MG63 (cell line): ENCODE data around the gene NAV2. TPM values are rescaled to one million over a fixed set of nuclear protein-coding genes. Genes with fewer than 3 reads are reported as not detected.
"Not testable (repeated sequence)": the region's sequence is repeated elsewhere in the genome, so short reads cannot be mapped to it uniquely, and the experiment has no call there.

Experiments used
- DNase-seq: peaks from one replicate; pipeline ENCODE4 v3.0.0-alpha.2; 2020
- H3K27me3 ChIP-seq: fragments of 250-450 bp; sonication (Bioruptor Pico); 2 replicates; pipeline ENCODE4 v1.5.1; 2020; ENCODE audit warnings: mild to moderate bottlenecking, moderate library complexity
- H3K36me3 ChIP-seq: fragments of 250-450 bp; sonication (Bioruptor Pico); 2 replicates; pipeline ENCODE4 v1.5.1; 2020; ENCODE audit warnings: mild to moderate bottlenecking, moderate library complexity
- H3K4me3 ChIP-seq: fragments of 250-450 bp; sonication (Bioruptor Pico); 2 replicates; pipeline ENCODE4 v1.5.1; 2020; ENCODE audit warnings: mild to moderate bottlenecking, moderate library complexity
- H3K9me3 ChIP-seq: fragments of 250-450 bp; sonication (Bioruptor Pico); 2 replicates; pipeline ENCODE4 v1.5.1; 2020; ENCODE audit warnings: mild to moderate bottlenecking, moderate library complexity
- total RNA-seq: library from RNA; depleted of rRNA; stranded (reverse); fragments of >200 nt; shearing (Covaris generic); gene quantifications from 2 replicates; pipeline ENCODE4 v1.2.3, GENCODE V29; 2014; ENCODE audit warnings: low replicate concordance

Gene NAV2
- total RNA-seq, 1 experiment from 2014 or later = 3.7 TPM

DNA sequence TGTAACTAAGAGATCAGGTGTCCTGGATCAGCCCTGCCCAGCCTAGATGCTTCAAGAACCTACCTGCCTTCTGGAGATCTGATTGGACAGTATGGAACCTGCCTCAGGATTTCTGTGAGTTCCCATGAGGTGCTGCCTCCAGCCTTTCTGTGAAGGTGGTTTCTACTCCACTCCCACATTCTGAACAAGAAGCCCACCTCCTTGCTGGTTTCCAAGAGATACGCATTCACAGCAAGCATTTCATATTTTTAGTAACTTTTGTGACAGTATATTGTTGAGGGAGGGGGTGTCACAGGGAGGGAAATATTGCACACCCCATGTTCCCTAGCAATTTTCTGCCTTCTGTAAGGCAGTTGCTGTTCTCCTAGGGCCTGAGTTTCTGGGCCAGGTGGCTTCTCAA, 204.4 kb downstream of the NAV2 start:
- Histone ChIP-seq H3K4me3 (no peak overlapping the region), H3K36me3 (peaks cover 66% of the 10 kb centered on the region), H3K9me3 (no peaks in the 10 kb centered on the region), H3K27me3 (no peaks in the 10 kb centered on the region)
- DNase-seq = no peak

DNA sequence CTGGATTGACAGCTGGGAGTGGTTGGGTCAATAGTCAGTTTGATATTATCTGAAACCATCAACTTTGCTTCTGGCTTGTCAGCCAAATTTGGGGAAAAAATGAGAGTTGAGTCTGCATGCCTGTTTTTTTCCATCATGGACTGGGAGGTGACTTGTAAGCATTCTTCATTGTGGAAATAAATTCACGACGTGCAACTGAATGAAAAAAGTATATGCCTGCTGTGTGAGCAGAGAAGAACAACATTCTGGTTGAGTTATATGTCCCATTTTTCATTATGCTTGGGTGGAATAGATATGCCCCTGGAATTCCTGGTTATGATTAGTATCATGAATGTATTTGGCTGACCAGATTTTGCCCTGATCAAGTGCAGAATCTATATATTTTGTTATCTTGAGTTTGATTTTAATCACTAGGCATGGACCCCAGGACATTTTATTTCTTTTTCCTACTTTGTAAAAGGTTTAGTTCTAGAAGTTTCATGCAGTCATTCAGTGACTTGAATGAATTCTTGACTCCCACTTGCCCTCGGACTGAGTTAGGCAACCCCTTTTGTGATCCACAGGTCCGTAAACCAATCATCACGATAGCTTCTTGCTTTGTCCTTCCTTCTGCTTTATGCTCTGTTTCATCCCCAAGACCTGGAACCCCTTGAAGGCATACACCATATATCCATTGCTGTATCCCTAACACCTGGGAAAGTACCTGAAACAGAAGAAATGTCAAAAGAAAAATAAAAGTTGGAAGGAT, 205.8 kb downstream of the NAV2 start:
- Histone ChIP-seq H3K4me3 (no peak overlapping the region), H3K27me3 (no peaks in the 10 kb centered on the region), H3K9me3 (no peaks in the 10 kb centered on the region), H3K36me3 (peaks cover 65% of the 10 kb centered on the region)
- no peak for DNase-seq

DNA sequence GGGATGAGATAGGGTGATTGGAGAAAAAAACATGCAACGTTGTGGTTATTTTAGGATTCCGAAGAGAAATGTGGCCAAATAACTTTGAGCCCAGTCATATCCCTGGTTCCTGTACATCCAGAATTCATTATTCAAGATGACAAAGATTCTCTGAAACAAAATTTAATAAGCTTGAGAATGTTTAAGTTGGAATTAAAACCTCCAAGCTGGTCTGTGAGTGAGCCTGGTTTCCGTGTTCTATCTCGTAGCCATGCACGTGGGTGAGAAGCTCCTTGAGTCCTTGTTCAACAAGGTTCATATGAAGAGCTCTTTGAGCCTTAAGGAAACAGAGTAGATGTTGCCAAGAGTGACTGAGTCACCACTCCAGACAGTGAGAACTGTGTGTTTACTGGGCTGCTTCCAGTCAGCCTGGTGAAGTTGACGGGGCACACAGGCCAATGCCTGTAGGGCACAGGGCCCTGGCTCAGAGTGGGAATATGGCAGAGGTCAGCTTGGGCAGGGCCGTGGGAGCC, 206.5 kb downstream of the NAV2 start:
- DNase-seq = peak; percentile 90
- H3K36me3 ChIP-seq = peaks cover 71% of the 10 kb centered on the region
- no peaks in the 10 kb centered on the region for H3K9me3 ChIP-seq
- no peaks in the 10 kb centered on the region for H3K27me3 ChIP-seq
- no peak overlapping the region for H3K4me3 ChIP-seq

DNA sequence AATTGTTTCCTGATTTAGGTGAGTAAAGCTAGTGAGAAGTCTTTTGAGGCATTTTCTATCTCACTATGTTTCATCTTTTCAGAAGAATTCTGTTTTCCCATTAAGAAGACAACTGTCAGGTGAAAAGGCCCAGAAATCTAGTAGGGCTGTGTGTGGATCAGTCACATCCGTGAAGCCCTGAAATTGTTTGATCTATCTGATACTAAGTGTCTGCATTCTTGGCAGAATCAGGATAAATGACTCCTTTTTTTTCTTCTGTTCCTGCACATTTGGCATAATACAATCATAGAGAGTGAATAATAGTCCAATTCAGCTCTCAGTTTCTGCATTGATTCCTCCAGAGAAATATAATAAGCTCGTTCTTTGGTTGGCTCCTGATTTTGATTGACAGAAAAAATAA, 208.3 kb downstream of the NAV2 start:
- H3K4me3 ChIP-seq = no peak overlapping the region
- DNase-seq = no peak
- H3K9me3 ChIP-seq = no peaks in the 10 kb centered on the region
- no peaks in the 10 kb centered on the region for H3K27me3 ChIP-seq
- peaks cover 62% of the 10 kb centered on the region for H3K36me3 ChIP-seq

DNA sequence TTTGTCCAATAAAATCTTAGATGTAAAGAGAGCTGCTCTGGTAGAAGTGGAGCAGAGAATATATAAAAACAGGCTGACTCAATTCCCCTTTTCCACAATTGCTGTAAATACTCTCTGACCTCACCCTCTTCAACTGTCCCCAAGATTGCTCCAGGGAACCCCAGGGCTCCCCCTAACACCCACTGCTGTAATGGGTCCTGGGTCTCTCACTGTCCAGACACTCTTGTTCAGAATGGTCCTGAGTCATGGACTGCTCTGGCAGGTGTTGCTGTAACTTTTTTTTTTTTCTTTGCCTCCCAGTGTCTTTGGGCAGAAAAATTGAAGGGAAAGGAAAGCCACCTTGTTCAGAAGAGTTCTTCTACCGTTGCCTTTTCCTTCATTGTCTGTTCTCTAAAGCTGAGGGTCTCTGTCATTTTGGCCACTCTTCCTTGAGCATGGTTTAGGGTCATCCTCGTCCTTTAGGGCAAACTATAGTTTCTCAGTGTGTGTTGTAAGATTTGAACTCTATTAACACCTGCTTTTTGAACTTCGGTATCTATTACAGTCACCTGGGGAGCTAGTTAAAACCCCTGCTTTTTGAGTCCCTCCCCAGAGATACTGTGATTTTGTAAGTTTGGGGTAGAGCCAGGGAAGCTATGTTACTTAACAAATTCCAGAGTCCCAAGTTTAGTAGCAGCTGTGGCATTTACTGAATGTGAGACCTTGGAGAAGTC, 209.5 kb downstream of the NAV2 start:
- Histone ChIP-seq H3K36me3 (peaks cover 56% of the 10 kb centered on the region), H3K27me3 (no peaks in the 10 kb centered on the region), H3K9me3 (no peaks in the 10 kb centered on the region), H3K4me3 (no peak overlapping the region)
- DNase-seq = no peak

DNA sequence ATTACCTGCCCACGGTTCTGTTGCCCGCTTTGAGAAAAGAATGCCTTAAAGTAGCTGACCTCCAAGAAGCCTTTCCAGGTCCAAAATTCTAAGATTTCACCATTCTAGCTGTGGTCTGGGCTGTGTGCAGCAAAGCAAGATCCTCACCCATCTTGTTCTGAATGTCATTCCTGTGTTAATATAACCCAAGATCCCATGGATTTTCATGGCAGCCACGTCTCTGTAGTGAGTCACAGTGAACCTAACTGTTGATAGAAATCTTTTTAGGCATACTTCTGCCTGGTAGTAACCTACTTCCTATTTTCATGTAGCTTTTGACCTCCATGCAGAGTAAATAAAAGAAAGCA, 210.0 kb downstream of the NAV2 start:
- H3K36me3 ChIP-seq = peaks cover 54% of the 10 kb centered on the region
- no peak overlapping the region for H3K4me3 ChIP-seq
- DNase-seq = no peak
- no peaks in the 10 kb centered on the region for H3K27me3 ChIP-seq
- no peaks in the 10 kb centered on the region for H3K9me3 ChIP-seq

DNA sequence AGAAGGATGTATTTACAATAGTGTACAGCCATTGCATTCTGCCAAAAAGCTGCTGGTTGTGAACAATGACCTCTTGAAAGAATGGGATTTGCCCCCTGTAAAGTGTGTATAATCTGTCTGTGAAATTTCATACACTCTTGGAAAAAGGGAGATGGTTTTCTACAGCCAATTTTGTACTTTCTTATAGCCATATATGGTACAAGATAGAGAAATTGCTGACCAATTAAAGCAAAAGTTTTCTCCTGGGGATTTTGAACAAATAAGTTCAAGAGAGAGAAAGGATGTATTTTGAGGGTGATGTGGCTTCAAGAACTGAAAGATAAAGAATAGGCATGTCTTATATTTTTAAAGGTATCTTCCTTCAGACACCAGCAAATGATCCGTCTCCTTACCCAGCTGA, 211.0 kb downstream of the NAV2 start:
- Histone ChIP-seq H3K36me3 (peaks cover 56% of the 10 kb centered on the region), H3K4me3 (no peak overlapping the region), H3K27me3 (no peaks in the 10 kb centered on the region), H3K9me3 (no peaks in the 10 kb centered on the region)
- no peak for DNase-seq

DNA sequence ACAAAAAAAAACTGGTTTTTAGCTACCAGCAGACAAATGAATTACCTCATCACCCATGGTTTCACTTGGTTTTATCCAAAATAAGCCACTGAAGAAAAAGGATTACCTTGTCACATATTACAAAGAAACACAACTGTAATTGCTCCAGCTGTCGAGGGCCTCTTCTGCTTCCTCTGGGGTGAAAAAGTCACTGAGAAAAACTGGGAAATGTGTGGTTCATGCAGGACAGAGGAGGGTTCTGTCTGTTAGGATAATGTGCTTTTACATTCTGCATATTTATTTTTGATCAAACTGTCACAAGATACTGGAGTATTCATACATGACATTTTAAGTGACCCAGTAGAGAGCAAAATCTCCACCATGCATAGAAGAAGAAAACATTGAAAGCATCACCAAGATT, 211.7 kb downstream of the NAV2 start:
- Histone ChIP-seq H3K36me3 (peaks cover 62% of the 10 kb centered on the region), H3K4me3 (no peak overlapping the region), H3K27me3 (no peaks in the 10 kb centered on the region), H3K9me3 (no peaks in the 10 kb centered on the region)
- DNase-seq = no peak

DNA sequence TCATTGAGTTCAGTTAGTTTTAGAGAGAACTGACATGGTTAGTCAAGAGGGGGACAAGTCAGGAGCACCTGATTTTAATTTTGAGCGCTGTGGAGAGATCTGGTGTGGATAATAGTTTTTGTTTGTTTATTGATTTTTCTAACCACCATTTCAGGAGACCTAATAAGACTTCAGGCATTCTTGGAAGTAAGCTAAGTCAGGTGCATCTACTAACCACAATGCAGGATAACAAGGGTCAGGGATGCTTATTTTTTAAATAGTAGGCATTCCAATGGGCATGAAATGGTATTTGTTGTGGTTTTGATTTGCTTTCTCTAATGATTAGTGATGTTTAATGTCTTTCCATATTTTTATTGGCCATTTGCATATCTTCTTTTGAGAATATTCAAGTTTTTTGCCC, 212.1 kb downstream of the NAV2 start:
- no peak overlapping the region for H3K4me3 ChIP-seq
- H3K9me3 ChIP-seq = no peaks in the 10 kb centered on the region
- no peak for DNase-seq

DNA sequence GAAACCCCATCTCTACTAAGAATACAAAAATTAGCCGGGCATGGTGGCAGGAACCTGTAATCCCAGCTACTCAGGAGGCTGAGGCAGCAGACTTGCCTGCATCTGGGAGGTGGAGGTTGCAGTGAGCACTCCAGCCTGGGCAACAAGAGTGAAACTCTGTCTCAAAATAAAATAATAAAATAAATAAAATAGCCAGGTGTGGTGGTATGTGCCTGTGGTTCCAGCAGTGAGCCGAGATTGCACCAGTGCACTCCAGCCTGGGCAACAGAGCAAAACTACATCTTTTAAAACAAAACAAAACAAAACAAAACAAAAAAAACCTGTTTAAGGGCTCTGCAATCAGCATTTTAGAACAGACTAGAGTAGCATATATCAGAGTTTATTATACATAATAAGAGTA, 214.8 kb downstream of the NAV2 start:
- peaks cover 59% of the 10 kb centered on the region for H3K36me3 ChIP-seq
- DNase-seq = not testable (repeated sequence)

More for the DNA sequence above, 212.1 kb downstream of the NAV2 start:
- Histone ChIP-seq H3K36me3 (peaks cover 61% of the 10 kb centered on the region), H3K27me3 (no peaks in the 10 kb centered on the region)

DNA sequence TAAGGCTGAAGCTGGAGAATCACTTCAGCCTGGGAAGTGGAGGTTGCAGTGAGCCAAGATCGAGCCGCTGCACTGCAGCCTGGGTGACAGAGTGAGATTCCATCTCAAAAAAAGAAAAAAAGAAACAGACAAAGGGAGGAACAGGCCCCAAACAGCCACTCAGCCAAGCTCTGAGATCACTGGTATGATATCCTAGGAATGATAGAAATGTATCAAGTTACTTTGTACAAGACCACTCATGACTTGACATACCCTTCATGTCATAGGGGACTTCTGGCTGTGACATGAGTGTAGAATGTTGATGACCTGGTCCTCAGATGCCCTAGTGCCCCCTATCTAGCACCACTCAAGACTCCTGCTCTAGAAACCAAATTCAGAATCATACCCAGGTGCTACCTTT, 216.5 kb downstream of the NAV2 start:
- no peak for DNase-seq
- no peak overlapping the region for H3K4me3 ChIP-seq
- H3K36me3 ChIP-seq = peaks cover 62% of the 10 kb centered on the region
- H3K27me3 ChIP-seq = no peaks in the 10 kb centered on the region
- H3K9me3 ChIP-seq = no peaks in the 10 kb centered on the region

More for the DNA sequence above, 214.8 kb downstream of the NAV2 start:
- H3K4me3 ChIP-seq, H3K27me3 ChIP-seq, H3K9me3 ChIP-seq: not testable (repeated sequence)

DNA sequence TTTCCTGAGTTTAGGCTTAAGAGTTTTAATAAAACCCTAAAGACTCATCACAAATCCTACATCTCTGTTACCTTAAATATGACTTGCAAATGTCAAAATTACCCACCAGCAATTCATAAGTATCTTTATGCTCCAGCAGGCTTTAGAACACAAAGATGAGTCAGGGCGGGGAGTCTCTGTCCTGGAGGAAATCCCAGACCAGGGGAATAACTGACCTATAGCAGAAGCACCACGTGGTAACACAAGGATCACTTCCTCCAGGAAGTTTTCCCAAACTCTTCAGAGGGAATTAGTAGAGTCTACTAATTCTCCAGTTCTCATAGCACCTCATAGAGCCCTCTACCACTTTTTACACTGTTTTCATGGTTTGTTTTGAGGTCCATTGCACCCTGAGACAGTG, 217.0 kb downstream of the NAV2 start:
- peaks cover 62% of the 10 kb centered on the region for H3K36me3 ChIP-seq
- H3K4me3 ChIP-seq = no peak overlapping the region
- peak; percentile 66 for DNase-seq
- H3K9me3 ChIP-seq = no peaks in the 10 kb centered on the region
- H3K27me3 ChIP-seq = no peaks in the 10 kb centered on the region

DNA sequence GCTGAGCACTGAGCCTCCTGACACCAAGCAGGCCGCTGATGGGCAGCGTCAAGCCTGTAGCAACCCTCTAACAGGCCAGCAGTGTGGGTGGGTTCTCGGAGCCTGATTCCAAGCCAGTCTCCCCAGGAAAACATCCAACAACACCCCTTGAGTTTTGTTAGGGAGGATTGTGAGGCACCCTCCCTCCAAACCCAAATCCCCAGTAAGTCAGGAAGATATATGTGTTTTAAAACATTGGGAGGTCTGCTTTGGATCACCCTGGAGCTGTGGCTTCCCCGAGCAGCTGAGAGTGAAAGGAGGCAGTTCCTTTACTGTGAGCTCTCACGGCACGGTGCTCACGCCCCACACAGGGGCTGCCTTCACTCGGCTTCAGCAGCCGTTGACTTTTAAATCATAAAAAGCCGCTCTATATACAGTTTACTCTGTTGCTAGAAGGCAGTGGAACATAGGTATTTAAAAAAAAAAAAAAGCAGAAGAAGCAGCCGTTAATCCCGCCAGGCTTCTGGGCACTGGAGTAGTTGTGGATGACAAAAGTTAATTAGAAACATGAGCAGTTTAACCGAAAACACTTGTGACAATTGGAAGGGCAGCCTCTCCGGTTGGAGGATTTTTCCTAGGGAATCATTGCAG, 218.6 kb downstream of the NAV2 start:
- H3K36me3 ChIP-seq = peaks cover 74% of the 10 kb centered on the region
- no peaks in the 10 kb centered on the region for H3K27me3 ChIP-seq
- no peaks in the 10 kb centered on the region for H3K9me3 ChIP-seq
- no peak overlapping the region for H3K4me3 ChIP-seq
- no peak for DNase-seq

DNA sequence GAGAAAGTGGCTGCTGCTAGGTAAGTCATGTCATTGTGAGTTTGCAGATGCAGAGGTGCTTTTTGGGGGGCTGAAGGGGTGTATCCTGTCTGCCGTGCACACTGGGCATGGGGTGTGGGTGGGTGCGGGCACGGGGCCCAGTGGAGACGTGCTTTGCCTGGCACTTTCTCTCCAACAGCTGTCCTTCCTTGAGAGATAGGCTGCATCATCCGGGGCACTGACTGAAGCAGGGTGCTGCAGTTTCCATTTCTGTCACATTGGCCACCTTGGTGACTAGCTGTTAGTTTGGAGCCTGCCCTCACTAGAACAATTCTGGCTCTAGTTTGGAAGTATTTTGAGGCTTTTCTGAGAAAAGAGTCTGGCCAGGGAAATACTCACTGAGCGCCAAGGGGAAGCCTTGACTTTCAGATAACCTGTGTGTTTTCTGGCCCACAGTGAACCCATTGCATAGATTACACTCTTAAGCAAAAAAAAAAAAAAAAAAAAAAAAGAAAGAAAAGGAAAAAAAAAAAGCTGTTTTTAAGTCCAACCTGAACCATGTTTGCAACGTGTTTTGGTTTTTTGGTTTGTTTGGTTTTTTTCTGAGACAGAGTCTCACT, 219.2 kb downstream of the NAV2 start:
- Histone ChIP-seq H3K4me3 (no peak overlapping the region), H3K36me3 (peaks cover 78% of the 10 kb centered on the region), H3K9me3 (no peaks in the 10 kb centered on the region), H3K27me3 (no peaks in the 10 kb centered on the region)
- no peak for DNase-seq

DNA sequence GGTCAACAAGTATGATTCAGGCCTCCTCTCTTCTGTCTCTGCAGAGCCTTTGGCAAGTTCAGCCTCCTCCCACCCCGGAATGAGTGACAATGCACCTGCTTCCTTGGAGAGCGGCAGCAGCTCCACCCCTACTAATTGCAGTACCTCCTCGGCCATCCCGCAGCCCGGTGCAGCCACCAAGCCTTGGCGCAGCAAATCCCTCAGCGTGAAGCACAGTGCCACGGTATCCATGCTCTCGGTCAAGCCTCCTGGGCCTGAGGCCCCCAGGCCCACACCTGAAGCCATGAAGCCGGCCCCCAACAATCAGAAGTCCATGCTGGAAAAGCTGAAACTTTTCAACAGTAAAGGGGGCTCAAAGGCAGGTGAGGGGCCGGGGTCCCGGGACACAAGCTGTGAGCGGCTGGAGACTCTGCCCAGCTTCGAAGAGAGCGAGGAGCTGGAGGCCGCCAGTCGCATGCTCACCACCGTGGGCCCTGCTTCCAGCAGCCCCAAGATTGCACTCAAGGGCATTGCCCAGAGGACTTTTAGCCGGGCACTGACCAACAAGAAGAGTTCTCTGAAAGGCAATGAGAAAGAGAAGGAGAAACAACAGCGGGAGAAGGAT, 220.6 kb downstream of the NAV2 start:
- DNase-seq = no peak
- Histone ChIP-seq H3K4me3 (no peak overlapping the region), H3K36me3 (peaks cover 81% of the 10 kb centered on the region), H3K9me3 (no peaks in the 10 kb centered on the region), H3K27me3 (no peaks in the 10 kb centered on the region)

DNA sequence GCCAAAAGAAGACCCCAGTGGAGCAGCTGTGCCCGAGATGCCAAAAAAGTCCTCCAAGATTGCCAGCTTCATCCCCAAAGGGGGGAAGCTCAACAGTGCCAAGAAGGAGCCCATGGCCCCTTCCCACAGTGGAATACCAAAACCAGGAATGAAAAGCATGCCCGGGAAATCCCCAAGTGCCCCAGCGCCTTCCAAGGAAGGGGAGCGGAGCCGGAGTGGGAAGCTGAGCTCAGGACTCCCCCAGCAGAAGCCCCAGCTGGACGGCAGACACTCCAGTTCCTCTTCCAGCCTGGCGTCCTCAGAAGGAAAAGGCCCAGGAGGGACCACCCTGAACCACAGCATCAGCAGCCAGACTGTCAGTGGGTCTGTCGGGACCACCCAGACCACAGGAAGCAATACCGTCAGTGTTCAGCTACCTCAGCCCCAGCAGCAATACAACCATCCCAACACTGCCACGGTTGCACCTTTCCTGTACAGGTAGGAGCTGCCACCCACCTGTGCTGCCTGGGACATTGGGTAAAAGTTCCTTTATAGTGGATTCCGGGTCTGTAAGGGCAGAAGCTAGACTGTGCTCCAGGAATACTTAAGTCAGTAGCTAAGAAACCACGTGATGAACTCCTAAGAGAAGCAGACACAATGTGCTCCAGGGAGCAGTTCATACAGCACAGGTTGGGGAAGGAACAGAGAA, 221.3 kb downstream of the NAV2 start:
- Histone ChIP-seq H3K36me3 (peaks cover 81% of the 10 kb centered on the region), H3K9me3 (no peaks in the 10 kb centered on the region), H3K27me3 (no peaks in the 10 kb centered on the region), H3K4me3 (no peak overlapping the region)
- no peak for DNase-seq
